Activated CD4-positive, alpha-beta T cell treated with anti-CD3 and anti-CD28 coated beads for 36 hours (primary cell): Measurements from ENCODE around the gene UBAP2L. TPM values are rescaled to one million over a fixed set of nuclear protein-coding genes. Genes with fewer than 3 reads are reported as not detected.

ENCODE experiments used
- ATAC-seq: fragments of 200-7000 bp; cut with Tn5 transposase; one replicate; pipeline ENCODE4 v1.10.0; 2021; ENCODE audit warnings: mild to moderate bottlenecking, moderate library complexity
- CTCF ChIA-PET: fragments of 350-600 bp; sonication (Branson Sonifier 250); formaldehyde crosslinking; loops from one replicate; lab custom pipeline; 2021; ENCODE audit warnings: antibody characterized with exemption; lab: Charles Lee
- POLR2A ChIA-PET: fragments of 350-600 bp; sonication (Branson Sonifier 250); formaldehyde crosslinking; loops from one replicate; lab custom pipeline; 2021; ENCODE audit warnings: antibody characterized with exemption, inconsistent platforms; lab: Charles Lee
- DNase-seq: peaks from one replicate; pipeline ENCODE4 v3.0.0-alpha.2; 2020
- H3K27ac Mint-ChIP-seq: one replicate; pipeline ENCODE4 v1.8.0; 2021; ENCODE audit warnings: mixed read lengths
- H3K27me3 Mint-ChIP-seq: one replicate; pipeline ENCODE4 v1.8.0; 2021; ENCODE audit warnings: mixed read lengths
- H3K36me3 Mint-ChIP-seq: one replicate; pipeline ENCODE4 v1.8.0; 2021; ENCODE audit warnings: low read depth, mixed read lengths
- H3K4me1 Mint-ChIP-seq: one replicate; pipeline ENCODE4 v1.8.0; 2021; ENCODE audit warnings: mixed read lengths
- H3K4me3 Mint-ChIP-seq: one replicate; pipeline ENCODE4 v1.8.0; 2021; ENCODE audit warnings: mild to moderate bottlenecking, moderate library complexity, mixed read lengths
- H3K9me3 Mint-ChIP-seq: one replicate; pipeline ENCODE4 v1.8.0; 2021; ENCODE audit warnings: low read depth, mixed read lengths
- intact Hi-C, 2 experiments: fragments of 100-400 bp; cut with DNase I in 1 of 2; cut with micrococcal nuclease in 1 of 2; formaldehyde crosslinking; loops; one replicate each; pipeline versions ENCODE4 v1.14.2 to v1.15.1; 2022 to 2024; cut with DNase I, micrococcal nuclease
- total RNA-seq, 2 experiments: library from RNA; stranded (reverse); gene quantifications; one replicate each; pipeline ENCODE4 v1.2.3, GENCODE V29; 2021

UBAP2L gene
- total RNA-seq = 100 to 1,000 TPM; 205 to 255 TPM

- DNase-seq = peak; percentile 99
- peaks cover 5% of the 10 kb centered on the region for H3K9me3 Mint-ChIP-seq
- peak within 1 kb of the TSS; percentile 99 for H3K4me3 Mint-ChIP-seq
- H3K27me3 Mint-ChIP-seq = no peaks in the 10 kb centered on the region
- H3K36me3 Mint-ChIP-seq = peaks cover 77% of the 10 kb centered on the region
- H3K4me1 Mint-ChIP-seq = peaks cover 70% of the 10 kb centered on the region
- peak within 1 kb of the TSS; percentile 100 for H3K27ac Mint-ChIP-seq
- intact Hi-C loops = loop anchor here (1.0 to 5.0 kb wide), 18 partner anchors 14 to 917 kb away; partner anchors contain the start of genes CFAP141 (in 2 of the 2), ADAR (in 1 of the 2), ATP8B2 (in 1 of the 2) and CKS1B (in 1 of the 2)
- POLR2A ChIA-PET = interaction anchor here (0.6 to 1.1 kb wide), 7 partner anchors 13 to 1714 kb away, joined by 3 to 4 read pairs (median 3); partner anchors contain the start of genes CHTOP, KHDC4 and RPS27
- CTCF ChIA-PET = interaction anchor here (0.6 to 2.1 kb wide), 6 partner anchors 38 to 855 kb away, joined by 3 to 6 read pairs (median 3); no protein-coding TSS in a partner anchor
- ATAC-seq = peak; percentile 92
Observed at GRCh38 chr1:154220071-154220969, at the start of gene UBAP2L. UBAP2L (plus strand) TSS chr1:154220955; CDS start chr1:154225124, 4,169 bp downstream.

- ATAC-seq = no peak
- Mint-ChIP-seq H3K36me3 (peaks cover 77% of the 10 kb centered on the region), H3K9me3 (no peaks in the 10 kb centered on the region), H3K27ac (peak overlapping the region; percentile 86), H3K4me3 (no peak overlapping the region), H3K27me3 (no peaks in the 10 kb centered on the region), H3K4me1 (peaks cover 55% of the 10 kb centered on the region)
- ChIA-PET CTCF (interaction anchor here (0.8 to 1.7 kb wide), 8 partner anchors 11 to 103 kb away, joined by 3 to 5 read pairs (median 4); no protein-coding TSS in a partner anchor), POLR2A (interaction anchor here (0.6 to 1.7 kb wide), 9 partner anchors 10 to 402 kb away, joined by 3 to 7 read pairs (median 4); partner anchors contain the start of genes JTB and RPS27)
- no peak for DNase-seq
- intact Hi-C loops = loop anchor here in 1 of 2 experiments (1.0 to 5.0 kb wide), 4 partner anchors 11 to 180 kb away; partner anchors contain the start of gene RPS27
Observed at GRCh38 chr1:154171223-154171583, 49.6 kb upstream of the UBAP2L start.

GRCh38 chr1:154171880-154172279 lies 48.9 kb upstream of the UBAP2L start:
- intact Hi-C loops = loop anchor here in 1 of 2 experiments (1.0 to 5.0 kb wide), 4 partner anchors 10 to 181 kb away; partner anchors contain the start of gene RPS27
- no peak for ATAC-seq
- Mint-ChIP-seq H3K36me3 (peaks cover 76% of the 10 kb centered on the region), H3K4me1 (peaks cover 58% of the 10 kb centered on the region), H3K9me3 (no peaks in the 10 kb centered on the region), H3K27me3 (no peaks in the 10 kb centered on the region), H3K4me3 (no peak overlapping the region), H3K27ac (peak overlapping the region; percentile 86)
- no peak for DNase-seq
- ChIA-PET CTCF (interaction anchor here (0.8 to 1.1 kb wide), 2 partner anchors 10 to 26 kb away, joined by 3 to 4 read pairs; no protein-coding TSS in a partner anchor), POLR2A (interaction anchor here (0.6 to 1.7 kb wide), 3 partner anchors 9 to 44 kb away, joined by 4 to 7 read pairs (median 4); no protein-coding TSS in a partner anchor)

GRCh38 chr1:154174654-154175053 lies 46.1 kb upstream of the UBAP2L start:
- peaks cover 75% of the 10 kb centered on the region for H3K4me1 Mint-ChIP-seq

GRCh38 chr1:154176337-154176736 lies 44.4 kb upstream of the UBAP2L start:
- Mint-ChIP-seq H3K4me3 (no peak overlapping the region), H3K27me3 (no peaks in the 10 kb centered on the region), H3K9me3 (no peaks in the 10 kb centered on the region), H3K4me1 (peaks cover 74% of the 10 kb centered on the region), H3K27ac (peak overlapping the region; percentile 78), H3K36me3 (peaks cover 73% of the 10 kb centered on the region)
- ATAC-seq (peak; percentile 37), DNase-seq (no peak)
- ChIA-PET CTCF (interaction anchor here (0.6 to 2.9 kb wide), 3 partner anchors 9 to 30 kb away, joined by 3 to 16 read pairs (median 5); no protein-coding TSS in a partner anchor), POLR2A (no interaction called here)
- intact Hi-C loops = no loop called here

More at GRCh38 chr1:154174654-154175053, 46.1 kb upstream of the UBAP2L start:
- no peak for ATAC-seq
- H3K27ac Mint-ChIP-seq = no peak overlapping the region
- no peaks in the 10 kb centered on the region for H3K27me3 Mint-ChIP-seq
- H3K4me3 Mint-ChIP-seq = no peak overlapping the region
- CTCF ChIA-PET = interaction anchor here (0.6 to 0.7 kb wide), 2 partner anchors 97 to 604 kb away, joined by 3 to 4 read pairs; partner anchors contain the start of gene HAX1
- H3K9me3 Mint-ChIP-seq = no peaks in the 10 kb centered on the region
- H3K36me3 Mint-ChIP-seq = peaks cover 75% of the 10 kb centered on the region
- intact Hi-C loops = loop anchor here in 1 of 2 experiments (5.0 kb wide), 1 partner anchor 52 kb away; no protein-coding TSS in a partner anchor
- POLR2A ChIA-PET = interaction anchor here (0.7 kb wide), 1 partner anchor 999 kb away, joined by 7 read pairs; the partner anchor contains the start of gene KRTCAP2
- no peak for DNase-seq

GRCh38 chr1:154178013-154178412 lies 42.7 kb upstream of the UBAP2L start:
- Mint-ChIP-seq H3K4me1 (peaks cover 62% of the 10 kb centered on the region), H3K36me3 (peaks cover 69% of the 10 kb centered on the region), H3K27me3 (no peaks in the 10 kb centered on the region), H3K4me3 (peak overlapping the region; percentile 2), H3K27ac (peak overlapping the region; percentile 38), H3K9me3 (no peaks in the 10 kb centered on the region)
- POLR2A ChIA-PET = interaction anchor here (0.6 to 0.7 kb wide), 3 partner anchors 9 to 119 kb away, joined by 3 to 8 read pairs (median 4); no protein-coding TSS in a partner anchor
- intact Hi-C loops = no loop called here
- ATAC-seq = no peak
- DNase-seq = peak; percentile 58
- CTCF ChIA-PET = interaction anchor here (0.5 to 2.9 kb wide), 5 partner anchors 19 to 217 kb away, joined by 3 to 16 read pairs (median 3); no protein-coding TSS in a partner anchor

- Mint-ChIP-seq H3K4me1 (peaks cover 63% of the 10 kb centered on the region), H3K27ac (peak overlapping the region; percentile 91), H3K36me3 (peaks cover 68% of the 10 kb centered on the region), H3K9me3 (no peaks in the 10 kb centered on the region), H3K4me3 (peak overlapping the region; percentile 99), H3K27me3 (no peaks in the 10 kb centered on the region)
- intact Hi-C loops = no loop called here
- no peak for ATAC-seq
- no peak for DNase-seq
- POLR2A ChIA-PET = interaction anchor here (0.7 kb wide), 1 partner anchor 10 kb away, joined by 4 read pairs; no protein-coding TSS in a partner anchor
- CTCF ChIA-PET = interaction anchor here (0.6 to 2.9 kb wide), 4 partner anchors 20 to 279 kb away, joined by 3 to 16 read pairs (median 4); no protein-coding TSS in a partner anchor
Observed at GRCh38 chr1:154178911-154179811, 41.6 kb upstream of the UBAP2L start.

- DNase-seq = no peak
- POLR2A ChIA-PET = interaction anchor here (0.7 to 1.1 kb wide), 3 partner anchors 15 to 23 kb away, joined by 3 to 5 read pairs (median 4); no protein-coding TSS in a partner anchor
Observed at GRCh38 chr1:154179946-154180687, 40.6 kb upstream of the UBAP2L start.

GRCh38 chr1:154181944-154182343 lies 38.8 kb upstream of the UBAP2L start:
- H3K27me3 Mint-ChIP-seq = no peaks in the 10 kb centered on the region
- ChIA-PET CTCF (interaction anchor here (0.8 to 1.9 kb wide), 6 partner anchors 11 to 89 kb away, joined by 3 to 6 read pairs (median 4); a partner anchor contains a TSS), POLR2A (interaction anchor here (0.6 to 1.2 kb wide), 6 partner anchors 11 to 282 kb away, joined by 3 to 5 read pairs (median 4); partner anchors contain the start of gene RPS27)
- peaks cover 49% of the 10 kb centered on the region for H3K36me3 Mint-ChIP-seq
- ATAC-seq (no peak), DNase-seq (no peak)
- H3K27ac Mint-ChIP-seq = peak overlapping the region; percentile 100
- H3K4me1 Mint-ChIP-seq = peaks cover 53% of the 10 kb centered on the region
- no peaks in the 10 kb centered on the region for H3K9me3 Mint-ChIP-seq
- intact Hi-C loops = loop anchor here (1.0 to 10.0 kb wide), 17 partner anchors 11 to 819 kb away; partner anchors contain the start of genes RPS27 (in 2 of the 2), ATP8B2 (in 1 of the 2), CHTOP (in 1 of the 2) and CKS1B (in 1 of the 2)
- H3K4me3 Mint-ChIP-seq = peak overlapping the region; percentile 99

More at GRCh38 chr1:154179946-154180687, 40.6 kb upstream of the UBAP2L start:
- CTCF ChIA-PET = interaction anchor here (1.1 to 1.2 kb wide), 3 partner anchors 22 to 92 kb away, joined by 4 to 5 read pairs (median 4); partner anchors contain the start of gene HAX1
- Mint-ChIP-seq H3K9me3 (no peaks in the 10 kb centered on the region), H3K36me3 (peaks cover 61% of the 10 kb centered on the region), H3K27me3 (no peaks in the 10 kb centered on the region), H3K4me1 (peaks cover 63% of the 10 kb centered on the region), H3K4me3 (peak overlapping the region; percentile 99), H3K27ac (peak overlapping the region; percentile 91)
- no peak for ATAC-seq
- intact Hi-C loops = loop anchor here (5.0 to 10.0 kb wide), 6 partner anchors 147 to 795 kb away; partner anchors contain the start of genes ATP8B2 (in 1 of the 2), CKS1B (in 1 of the 2), ILF2 (in 1 of the 2) and RPS27 (in 1 of the 2)
